ENCODE data around the gene SIX2. TPM values are rescaled to one million over a fixed set of nuclear protein-coding genes. Genes with fewer than 3 reads are reported as not detected.
A peak's percentile ranks its signal among the peaks of the same experiment; 100 is the strongest.

Gene SIX2
- total and polyA plus RNA-seq, 12 donors: 0.17 to 1.9 (median 0.40) TPM

- ATAC-seq (no peak), DNase-seq (no peak)
- Histone ChIP-seq H3K9me3 (no peaks in the 10 kb centered on the region), H3K4me3 (no peak overlapping the region), H3K27ac (no peak overlapping the region), H3K4me1 (peaks cover 10 to 25% (median 17%) of the 10 kb centered on the region in 9 donors), H3K36me3 (no peaks in the 10 kb centered on the region), H3K27me3 (peaks cover 6 to 98% (median 82%) of the 10 kb centered on the region in 7 donors)
- no peak for TF ChIP-seq CTCF (IDR thresholded peaks at IDR 0.05)
- intact Hi-C loops (cut with DNase I): loop anchor here (2.0 to 10.0 kb wide), 12 partner anchors 393 to 915 kb away; no protein-coding TSS in a partner anchor
- 77% methylated on average over 6 of the region's 6 CpGs for WGBS, 2 donors
Measured at GRCh38 chr2:44957656-44958327, 51.5 kb downstream of the SIX2 start.

GRCh38 chr2:44956843-44957242, 52.4 kb downstream of the SIX2 start:
- intact Hi-C loops (cut with DNase I): loop anchor here (2.0 to 10.0 kb wide), 12 partner anchors 392 to 915 kb away; no protein-coding TSS in a partner anchor
- no peak overlapping the region for H3K27ac ChIP-seq
- WGBS, 2 donors: 59 to 68% methylated on average over 1 of the region's 1 CpG
- TF ChIP-seq CTCF (IDR thresholded peaks at IDR 0.05): no peak
- DNase-seq (no peak), ATAC-seq (no peak)
- peaks cover 15 to 35% (median 26%) of the 10 kb centered on the region in 9 donors for H3K4me1 ChIP-seq
- H3K4me3 ChIP-seq: no peak overlapping the region
- no peaks in the 10 kb centered on the region for H3K36me3 ChIP-seq
- H3K9me3 ChIP-seq: no peaks in the 10 kb centered on the region
- peaks cover 14 to 98% (median 82%) of the 10 kb centered on the region in 7 donors for H3K27me3 ChIP-seq

- intact Hi-C loops (cut with DNase I): loop anchor here (1.0 to 10.0 kb wide), 16 partner anchors 391 to 913 kb away; no protein-coding TSS in a partner anchor
- H3K9me3 ChIP-seq: no peaks in the 10 kb centered on the region
- no peaks in the 10 kb centered on the region for H3K36me3 ChIP-seq
- peak; percentile 62 to 95 (median 91) for TF ChIP-seq CTCF (IDR thresholded peaks at IDR 0.05)
- peaks cover 15 to 37% (median 29%) of the 10 kb centered on the region in 9 donors for H3K4me1 ChIP-seq
- no peak overlapping the region for H3K27ac ChIP-seq
- peaks cover 14 to 98% (median 80%) of the 10 kb centered on the region in 7 donors for H3K27me3 ChIP-seq
- DNase-seq (peak; percentile 61 to 79), ATAC-seq (peak; percentile 72 to 91 (median 84))
- H3K4me3 ChIP-seq: peak overlapping the region in 9 of 10 donors; percentile 13 to 49 (median 38)
- 8% methylated on average over 38 of the region's 38 CpGs for WGBS, 2 donors
Measured at GRCh38 chr2:44955593-44956392, 53.5 kb downstream of the SIX2 start.

Other genes with a start within 250 kb of the SIX2 start
- not detected for gene SIX3, start 67.8 kb downstream of the SIX2 start, total RNA-seq
- gene SIX3, start 67.8 kb downstream of the SIX2 start, polyA plus RNA-seq: not detected